GM12873 (cell line): ENCODE results near the gene EDEM2.

Source experiments
- TF ChIP-seq, protein P1 (sequence below): IDR thresholded peaks from 2 replicates; pipeline ENCODE4 v1.5.1; 2012; ENCODE audit warnings: low read depth, mild to moderate bottlenecking, moderate library complexity, low read length, control low read depth; ENCODE audit not compliant: insufficient read depth; ENCODE audit errors: missing control alignments

EDEM2 gene

DNA sequence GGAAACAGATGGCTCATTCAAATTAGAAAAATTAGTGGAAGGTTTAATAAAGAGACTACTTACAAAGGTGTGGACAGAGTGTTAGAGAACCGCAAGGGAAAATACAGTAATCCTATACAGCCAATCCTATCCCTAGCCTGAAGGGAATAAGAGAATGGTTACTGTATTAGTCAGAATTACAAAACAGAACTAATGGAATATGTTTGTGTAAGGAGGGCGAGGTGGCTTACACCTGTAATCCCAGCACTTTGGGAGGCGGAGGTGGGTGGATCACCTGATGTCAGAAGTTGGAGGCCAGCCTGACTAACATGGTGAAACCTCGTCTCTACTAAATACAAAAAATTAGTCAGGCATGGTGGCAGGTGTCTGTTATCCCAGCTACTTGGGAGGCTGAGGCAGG lies 38.2 kb downstream of the EDEM2 start:
- TF ChIP-seq, protein P1, sequence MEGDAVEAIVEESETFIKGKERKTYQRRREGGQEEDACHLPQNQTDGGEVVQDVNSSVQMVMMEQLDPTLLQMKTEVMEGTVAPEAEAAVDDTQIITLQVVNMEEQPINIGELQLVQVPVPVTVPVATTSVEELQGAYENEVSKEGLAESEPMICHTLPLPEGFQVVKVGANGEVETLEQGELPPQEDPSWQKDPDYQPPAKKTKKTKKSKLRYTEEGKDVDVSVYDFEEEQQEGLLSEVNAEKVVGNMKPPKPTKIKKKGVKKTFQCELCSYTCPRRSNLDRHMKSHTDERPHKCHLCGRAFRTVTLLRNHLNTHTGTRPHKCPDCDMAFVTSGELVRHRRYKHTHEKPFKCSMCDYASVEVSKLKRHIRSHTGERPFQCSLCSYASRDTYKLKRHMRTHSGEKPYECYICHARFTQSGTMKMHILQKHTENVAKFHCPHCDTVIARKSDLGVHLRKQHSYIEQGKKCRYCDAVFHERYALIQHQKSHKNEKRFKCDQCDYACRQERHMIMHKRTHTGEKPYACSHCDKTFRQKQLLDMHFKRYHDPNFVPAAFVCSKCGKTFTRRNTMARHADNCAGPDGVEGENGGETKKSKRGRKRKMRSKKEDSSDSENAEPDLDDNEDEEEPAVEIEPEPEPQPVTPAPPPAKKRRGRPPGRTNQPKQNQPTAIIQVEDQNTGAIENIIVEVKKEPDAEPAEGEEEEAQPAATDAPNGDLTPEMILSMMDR: no peak

DNA sequence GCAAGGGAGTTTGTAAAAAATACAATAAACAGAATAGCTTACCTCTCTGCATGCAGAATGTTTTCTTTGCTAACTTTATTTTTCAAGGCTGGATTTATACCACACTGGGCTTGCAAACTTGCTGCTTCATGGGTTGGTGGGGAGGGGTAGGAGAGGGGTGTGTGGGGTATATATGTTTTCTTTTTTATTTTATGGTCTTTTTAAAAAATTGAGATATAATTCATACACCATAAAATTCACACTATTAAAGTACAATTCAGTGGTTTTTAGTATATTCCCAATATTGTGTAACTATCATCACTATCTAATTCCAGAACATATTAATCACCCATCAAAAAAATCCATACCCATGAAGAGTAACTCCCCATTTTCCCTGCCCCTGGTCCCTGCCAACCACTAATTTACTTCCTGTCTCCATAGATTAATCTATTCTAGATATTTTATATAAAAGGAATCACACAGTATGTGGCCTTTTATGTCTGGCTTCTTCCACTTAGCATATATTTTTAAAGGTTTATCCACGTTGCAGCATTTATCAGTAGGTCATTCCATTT lies 40.2 kb downstream of the EDEM2 start:
- TF ChIP-seq, protein P1: no peak

DNA sequence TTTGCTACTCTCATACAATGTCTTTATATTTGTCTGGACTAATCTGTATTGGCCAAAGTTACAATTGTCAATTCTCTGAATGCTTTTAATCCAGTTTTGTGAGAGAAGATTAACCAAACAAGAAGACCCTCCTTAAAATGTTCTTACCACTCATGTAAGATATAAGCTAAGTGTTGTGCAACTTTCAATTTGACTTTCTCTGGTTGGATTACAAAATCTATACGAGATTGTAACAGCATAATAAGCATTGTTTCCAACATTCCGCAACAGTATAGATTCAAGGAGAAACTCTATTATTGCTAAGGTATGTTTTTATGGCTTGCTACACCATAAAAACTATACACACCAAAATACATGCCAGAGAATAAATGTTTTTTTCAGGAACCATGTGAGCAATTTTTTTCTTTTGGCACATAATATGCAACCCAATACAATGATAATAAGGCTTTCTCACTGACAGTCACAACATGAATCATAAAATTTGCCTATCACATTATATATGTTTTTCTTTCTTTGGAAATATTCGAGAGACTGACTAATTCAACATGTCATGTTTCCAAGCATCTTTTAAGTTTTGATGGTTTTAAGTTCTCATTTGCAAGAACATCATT lies 42.3 kb downstream of the EDEM2 start:
- TF ChIP-seq, protein P1: no peak

DNA sequence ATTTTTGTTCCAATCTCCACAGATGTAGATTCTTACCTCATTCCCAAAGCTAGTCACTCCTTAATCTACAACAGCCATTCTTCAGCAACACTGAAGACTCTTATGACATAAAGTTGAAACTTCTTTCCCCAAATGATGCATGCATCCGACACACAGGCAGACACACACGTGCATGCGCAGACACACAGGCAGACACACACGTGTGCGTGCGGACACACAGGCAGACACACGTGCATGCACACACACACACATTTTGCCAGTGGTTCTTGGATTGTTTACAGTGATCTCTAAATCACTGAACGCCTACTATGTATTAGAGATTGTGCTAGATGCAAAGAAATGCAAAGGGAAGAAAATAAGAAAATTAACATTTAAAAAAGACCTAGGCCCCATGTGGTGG lies 45.5 kb downstream of the EDEM2 start:
- TF ChIP-seq, protein P1: no peak

DNA sequence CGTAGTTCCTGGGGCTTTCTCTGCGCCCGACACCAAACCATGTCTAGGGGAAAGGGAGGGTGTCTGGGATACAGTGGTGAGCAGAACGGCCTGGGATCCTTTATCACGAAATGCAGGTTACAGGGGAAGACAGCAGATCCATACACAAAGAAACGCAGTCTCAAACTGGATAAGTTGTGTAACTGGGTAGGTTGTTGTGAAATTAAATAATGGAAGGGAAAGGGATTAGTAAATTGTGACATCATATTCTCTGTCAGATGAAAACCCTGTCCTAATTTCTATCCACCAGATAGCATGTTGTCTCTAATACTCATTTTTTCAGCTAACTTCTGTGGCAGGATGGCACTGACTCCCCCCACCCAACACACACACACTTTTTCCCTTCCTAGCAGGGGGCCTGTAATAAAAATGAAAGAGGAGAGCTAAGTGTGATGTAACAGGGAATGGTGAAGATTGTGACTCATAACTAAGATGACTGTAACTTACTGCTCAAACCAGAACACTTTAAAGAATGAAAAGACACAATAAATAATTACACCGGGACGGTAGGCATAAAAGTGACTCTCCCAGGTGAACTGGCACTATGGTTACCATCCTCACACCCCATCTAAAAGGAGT lies 53.8 kb downstream of the EDEM2 start:
- TF ChIP-seq, protein P1: no peak

DNA sequence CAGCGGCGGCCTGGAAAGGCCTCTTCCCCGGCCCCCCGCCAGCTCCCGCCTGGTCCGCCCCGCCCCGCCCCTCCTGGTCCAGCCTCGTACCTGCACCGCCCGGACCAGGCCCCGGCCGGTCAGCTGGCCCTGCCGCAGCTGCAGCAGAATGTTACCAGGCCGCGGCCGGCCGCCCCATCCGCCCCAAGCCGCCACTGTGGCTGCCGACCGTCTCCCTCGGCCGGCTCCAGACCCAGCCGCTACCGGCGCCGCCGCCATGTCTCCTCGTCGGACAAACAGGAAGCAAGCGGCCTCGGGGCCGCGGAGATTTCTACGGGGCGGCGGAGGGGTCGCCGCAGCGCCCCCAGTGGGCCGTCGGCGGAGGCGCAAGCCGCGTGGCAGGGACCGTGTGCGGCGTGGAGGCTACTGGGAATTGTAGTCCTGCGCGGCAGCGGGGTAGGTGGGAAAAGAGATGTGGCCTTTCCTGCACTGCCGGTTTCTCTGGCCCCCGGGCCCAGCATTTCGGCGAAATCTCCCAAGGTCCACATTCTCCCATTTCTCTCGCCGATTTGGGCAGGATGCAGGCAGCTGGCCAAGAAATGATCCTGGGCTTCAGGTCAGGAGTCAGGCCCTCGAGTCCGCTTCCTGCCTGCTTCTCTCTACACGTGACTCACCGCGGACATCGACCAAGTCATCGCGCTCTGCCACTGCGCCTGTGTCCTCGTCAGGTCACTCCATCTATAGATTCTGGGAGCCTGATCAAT lies 54.4 kb downstream of the EDEM2 start, which contains the start of gene TRPC4AP:
TSS of gene TRPC4AP (minus strand) at position 284 of the 743 bp plus-strand sequence. CDS start at position 258, 26 bp downstream.
- TF ChIP-seq, protein P1: peak; percentile 96
